Progenitor cell of endocrine pancreas (in vitro differentiated cells): ENCODE data around the gene RPLP2. TPM values are rescaled to one million over a fixed set of nuclear protein-coding genes. Genes with fewer than 3 reads are reported as not detected.

Experiments used
- DNase-seq: peaks from one replicate; pipeline ENCODE4 v3.0.0; 2021; ENCODE audit warnings: low spot score; ENCODE audit not compliant: unreplicated experiment
- H3K27ac Mint-ChIP-seq: 2 replicates; pipeline ENCODE4 v1.8.0; 2021; ENCODE audit warnings: mild to moderate bottlenecking, moderate library complexity, mixed read lengths
- H3K27me3 Mint-ChIP-seq: 2 replicates; pipeline ENCODE4 v1.8.0; 2021; ENCODE audit warnings: mixed read lengths
- H3K36me3 Mint-ChIP-seq: 2 replicates; pipeline ENCODE4 v1.8.0; 2022; ENCODE audit warnings: mixed read lengths; ENCODE audit not compliant: insufficient read depth
- H3K4me1 Mint-ChIP-seq: 2 replicates; pipeline ENCODE4 v1.8.0; 2021; ENCODE audit warnings: low read depth, mixed read lengths
- H3K4me3 Mint-ChIP-seq: 2 replicates; pipeline ENCODE4 v1.8.0; 2021; ENCODE audit warnings: low read depth, mild to moderate bottlenecking, moderate library complexity, mixed read lengths
- H3K9me3 Mint-ChIP-seq: 2 replicates; pipeline ENCODE4 v1.8.0; 2021; ENCODE audit warnings: low read depth, mixed read lengths
- total RNA-seq: library from RNA; stranded (reverse); gene quantifications from 2 replicates; pipeline ENCODE4 v1.2.1, GENCODE V29; 2021
- TF ChIP-seq, protein P1 (sequence below): fragments of 200-600 bp; sonication (generic); IDR thresholded peaks from one replicate; pipeline ENCODE4 v1.5.0; 2021; ENCODE audit warnings: antibody characterized with exemption, mild to moderate bottlenecking; ENCODE audit not compliant: unreplicated experiment

The RPLP2 gene
- total RNA-seq, 1 donor from 2014 or later = 1,463 TPM

DNA sequence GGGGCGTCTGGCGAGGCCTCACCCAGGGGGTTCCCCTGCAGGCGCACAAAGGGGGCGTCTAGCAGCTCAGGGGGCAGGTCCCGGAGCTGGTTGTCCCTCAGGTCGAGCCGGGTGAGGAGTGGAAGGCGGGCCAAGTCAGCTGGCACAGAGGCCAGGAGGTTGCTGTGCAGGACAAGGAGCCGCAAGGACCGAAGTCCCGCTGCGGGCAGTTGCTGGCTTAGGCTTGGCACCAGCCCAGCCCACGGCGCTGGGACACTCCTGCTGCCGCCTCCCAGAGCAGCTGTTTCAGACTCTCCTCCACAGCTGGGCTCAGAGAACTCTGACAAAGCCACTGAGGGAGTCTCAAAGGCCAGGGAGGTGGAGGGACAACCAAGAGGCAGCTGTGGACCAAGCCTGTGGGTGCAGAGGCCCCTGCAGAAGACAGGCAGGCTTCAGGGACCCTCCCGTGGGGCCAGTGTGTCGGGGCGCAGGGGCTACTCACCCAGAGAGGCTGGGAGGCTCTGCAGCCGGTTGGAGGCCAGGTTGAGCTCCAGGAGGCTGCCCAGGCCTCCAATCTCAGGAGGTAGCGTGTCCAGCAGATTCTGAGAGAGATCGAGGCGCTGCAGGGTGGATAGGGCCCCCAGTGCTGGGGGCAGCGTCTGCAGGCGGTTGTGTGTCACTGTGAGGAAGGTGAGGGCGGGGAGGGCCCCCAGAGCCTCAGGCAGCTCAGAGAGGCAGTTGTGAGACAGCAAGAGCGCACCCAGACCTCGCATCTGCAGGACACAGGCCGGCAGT is 6.9 kb upstream of the RPLP2 start:
- H3K27me3 Mint-ChIP-seq = no peaks in the 10 kb centered on the region
- H3K36me3 Mint-ChIP-seq = no peaks in the 10 kb centered on the region
- no peaks in the 10 kb centered on the region for H3K9me3 Mint-ChIP-seq
- H3K4me1 Mint-ChIP-seq = peaks cover under 1% of the 10 kb centered on the region
- no peak overlapping the region for H3K27ac Mint-ChIP-seq
- TF ChIP-seq, protein P1, sequence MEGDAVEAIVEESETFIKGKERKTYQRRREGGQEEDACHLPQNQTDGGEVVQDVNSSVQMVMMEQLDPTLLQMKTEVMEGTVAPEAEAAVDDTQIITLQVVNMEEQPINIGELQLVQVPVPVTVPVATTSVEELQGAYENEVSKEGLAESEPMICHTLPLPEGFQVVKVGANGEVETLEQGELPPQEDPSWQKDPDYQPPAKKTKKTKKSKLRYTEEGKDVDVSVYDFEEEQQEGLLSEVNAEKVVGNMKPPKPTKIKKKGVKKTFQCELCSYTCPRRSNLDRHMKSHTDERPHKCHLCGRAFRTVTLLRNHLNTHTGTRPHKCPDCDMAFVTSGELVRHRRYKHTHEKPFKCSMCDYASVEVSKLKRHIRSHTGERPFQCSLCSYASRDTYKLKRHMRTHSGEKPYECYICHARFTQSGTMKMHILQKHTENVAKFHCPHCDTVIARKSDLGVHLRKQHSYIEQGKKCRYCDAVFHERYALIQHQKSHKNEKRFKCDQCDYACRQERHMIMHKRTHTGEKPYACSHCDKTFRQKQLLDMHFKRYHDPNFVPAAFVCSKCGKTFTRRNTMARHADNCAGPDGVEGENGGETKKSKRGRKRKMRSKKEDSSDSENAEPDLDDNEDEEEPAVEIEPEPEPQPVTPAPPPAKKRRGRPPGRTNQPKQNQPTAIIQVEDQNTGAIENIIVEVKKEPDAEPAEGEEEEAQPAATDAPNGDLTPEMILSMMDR = no peak
- H3K4me3 Mint-ChIP-seq = no peak overlapping the region
- no peak for DNase-seq

DNA sequence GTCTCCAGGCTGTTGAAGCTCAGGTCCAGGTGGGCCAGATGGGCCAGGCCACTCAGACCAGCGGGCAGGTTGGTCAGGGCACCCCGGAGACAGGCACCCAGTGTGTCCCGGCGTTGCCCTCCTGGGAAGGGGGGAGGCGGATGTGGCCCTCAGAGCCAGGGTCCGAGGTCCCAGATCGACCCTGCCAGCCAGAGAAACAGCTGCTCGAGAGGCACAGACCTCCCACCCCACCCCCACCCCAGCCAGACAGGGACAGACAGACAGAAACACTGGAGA is 6.4 kb upstream of the RPLP2 start:
- Mint-ChIP-seq H3K4me3 (no peak overlapping the region), H3K36me3 (no peaks in the 10 kb centered on the region), H3K27ac (no peak overlapping the region), H3K27me3 (no peaks in the 10 kb centered on the region), H3K4me1 (peaks cover 2% of the 10 kb centered on the region), H3K9me3 (no peaks in the 10 kb centered on the region)
- DNase-seq = no peak
- TF ChIP-seq, protein P1 = no peak

DNA sequence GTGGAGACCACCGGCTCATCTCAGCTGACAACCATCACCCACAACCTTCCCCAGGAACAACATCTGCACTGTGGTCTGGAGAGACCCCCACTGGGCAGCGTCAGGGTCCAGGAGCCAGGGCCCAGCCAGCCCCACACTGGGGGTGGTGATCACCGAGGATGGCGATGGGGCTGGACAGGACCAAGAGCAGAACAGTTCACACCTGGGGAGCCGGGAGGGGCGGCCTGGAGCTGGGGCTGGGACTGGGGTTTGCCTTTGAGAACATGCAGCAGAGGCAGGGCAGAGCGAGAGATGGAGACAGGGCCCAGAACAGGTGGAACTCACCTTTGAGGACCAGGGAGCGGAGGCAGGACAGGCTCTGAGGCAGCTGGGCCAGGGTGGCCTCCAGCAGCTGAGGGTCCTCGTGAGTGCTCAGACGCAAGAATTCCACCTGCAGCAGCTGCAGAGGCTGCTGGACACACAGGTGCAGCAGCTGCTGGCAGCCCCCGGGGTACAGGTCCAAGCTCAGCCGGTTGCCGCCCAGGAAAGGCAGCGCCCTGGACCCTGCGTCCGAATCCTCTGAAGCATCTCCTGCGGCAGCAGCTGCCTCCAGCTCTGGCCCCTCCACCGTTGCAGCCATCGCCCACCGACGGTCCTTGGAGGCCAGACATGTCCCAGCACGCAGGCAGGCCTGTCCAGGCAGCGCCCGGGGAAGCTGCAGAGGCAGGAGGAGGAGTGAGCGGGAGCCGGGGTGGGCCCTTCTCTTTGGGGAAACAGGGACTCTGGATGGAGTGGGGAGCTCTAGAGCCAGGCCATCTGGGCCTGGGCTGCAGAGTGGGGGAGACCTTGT is 5.8 kb upstream of the RPLP2 start:
- DNase-seq = no peak
- H3K27ac Mint-ChIP-seq = no peak overlapping the region
- TF ChIP-seq, protein P1 = no peak

DNA sequence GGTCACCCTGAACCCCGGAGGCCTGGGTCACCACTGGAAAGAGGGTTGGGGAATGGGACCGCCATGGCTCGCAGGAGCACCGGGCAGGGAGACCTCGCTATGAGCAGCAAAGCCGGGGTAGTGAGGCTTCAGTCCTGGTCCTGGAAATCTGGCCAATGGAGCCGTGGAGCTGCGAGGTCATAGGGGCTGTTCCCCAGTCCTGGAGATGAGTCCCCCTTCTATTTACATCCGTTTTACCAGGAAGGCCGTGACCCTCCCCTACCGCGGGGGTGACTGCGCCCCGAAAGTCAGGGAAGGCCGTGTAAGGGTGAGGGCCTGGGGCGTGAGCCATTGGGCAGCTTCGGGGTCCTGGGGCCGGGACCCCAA is 5.2 kb upstream of the RPLP2 start:
- TF ChIP-seq, protein P1 = no peak
- Mint-ChIP-seq H3K9me3 (no peaks in the 10 kb centered on the region), H3K27ac (no peak overlapping the region), H3K27me3 (no peaks in the 10 kb centered on the region), H3K4me3 (peak overlapping the region; percentile 65), H3K4me1 (peaks cover 5% of the 10 kb centered on the region), H3K36me3 (no peaks in the 10 kb centered on the region)
- DNase-seq = no peak

More for the DNA sequence above, 5.8 kb upstream of the RPLP2 start:
- H3K27me3 Mint-ChIP-seq = no peaks in the 10 kb centered on the region
- H3K9me3 Mint-ChIP-seq = no peaks in the 10 kb centered on the region
- H3K4me3 Mint-ChIP-seq = peak overlapping the region; percentile 65
- H3K36me3 Mint-ChIP-seq = no peaks in the 10 kb centered on the region
- peaks cover 4% of the 10 kb centered on the region for H3K4me1 Mint-ChIP-seq

DNA sequence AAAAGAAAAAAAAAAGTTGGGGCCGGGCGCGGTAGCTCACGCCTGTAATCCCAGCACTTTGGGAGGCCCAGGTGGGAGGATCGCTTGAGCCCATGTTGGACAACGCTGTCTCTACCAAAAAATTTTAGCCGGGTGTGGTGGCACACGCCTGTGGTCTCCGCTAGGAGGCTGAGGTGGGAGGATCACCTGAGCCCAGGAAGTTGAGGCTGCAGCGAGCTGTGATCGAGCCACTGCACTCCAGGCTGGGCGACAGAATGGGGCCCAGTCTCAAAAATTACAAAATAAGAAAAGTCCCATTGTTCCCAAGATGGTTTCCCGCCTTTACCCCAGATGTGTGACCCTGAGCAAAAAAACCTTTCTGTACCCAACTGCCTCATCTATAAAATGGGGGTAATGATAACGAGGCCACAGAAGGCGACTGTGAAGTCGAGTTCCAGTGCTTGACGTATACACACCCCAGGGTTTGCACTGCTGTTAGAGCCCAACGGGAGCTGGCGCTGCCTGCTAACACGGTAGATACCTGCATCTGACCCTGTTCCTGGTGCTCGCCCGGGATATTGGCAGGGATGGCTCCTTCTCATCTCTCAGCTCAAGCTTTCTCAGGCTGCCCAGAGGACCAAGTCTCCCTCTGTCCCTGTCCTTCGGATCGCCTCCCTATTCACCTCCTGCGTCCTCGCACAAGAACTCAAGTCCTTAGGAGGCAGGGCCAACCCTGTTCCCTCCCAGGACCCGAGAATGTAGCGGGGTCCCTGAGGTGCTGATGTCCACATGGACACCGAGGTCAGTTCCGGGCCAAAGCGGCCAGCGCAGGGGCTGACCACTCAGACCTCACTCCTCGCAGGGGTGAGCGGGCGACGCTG is 1.1 kb upstream of the RPLP2 start:
- peak overlapping the region; percentile 99 for H3K27ac Mint-ChIP-seq
- no peaks in the 10 kb centered on the region for H3K9me3 Mint-ChIP-seq
- H3K4me1 Mint-ChIP-seq = peaks cover 15% of the 10 kb centered on the region
- DNase-seq = no peak
- TF ChIP-seq, protein P1 = no peak
- peaks cover 4% of the 10 kb centered on the region for H3K36me3 Mint-ChIP-seq
- H3K4me3 Mint-ChIP-seq = peak overlapping the region; percentile 93
- H3K27me3 Mint-ChIP-seq = no peaks in the 10 kb centered on the region
